B cell (primary cell): Measurements from ENCODE around the gene MTUS2. TPM values are rescaled to one million over a fixed set of nuclear protein-coding genes. Genes with fewer than 3 reads are reported as not detected.

Experiments used
- ATAC-seq: fragments of 200-7000 bp; cut with Tn5 transposase; one replicate; pipeline ENCODE4 v1.10.0; 2021; ENCODE audit warnings: low read depth, mild to moderate bottlenecking, moderate number of reproducible peaks, moderate library complexity
- CTCF ChIA-PET: fragments of 350-600 bp; sonication (Branson Sonifier 250); formaldehyde crosslinking; loops from one replicate; lab custom pipeline; 2021; ENCODE audit warnings: antibody characterized with exemption, inconsistent platforms; lab: Charles Lee
- POLR2A ChIA-PET: fragments of 350-600 bp; sonication (Branson Sonifier 250); formaldehyde crosslinking; loops from one replicate; lab custom pipeline; 2021; ENCODE audit warnings: antibody characterized with exemption; lab: Charles Lee
- DNase-seq: peaks from one replicate; pipeline ENCODE4 v3.0.0; 2013
- H2AFZ ChIP-seq: 2 replicates; pipeline ENCODE4 v1.6.1; 2012; ENCODE audit warnings: mild to moderate bottlenecking, low read depth, low read length; ENCODE audit not compliant: insufficient read depth, poor library complexity, severe bottlenecking
- H3K27ac ChIP-seq, 2 donors: 1 replicate in 1 of 2; 2 replicates in 1 of 2; pipeline ENCODE4 v1.5.1; 2012 to 2013; ENCODE audit warnings: low read length in 2 of 2, mild to moderate bottlenecking in 2 of 2, moderate library complexity in 1 of 2
- H3K27me3 ChIP-seq, 4 experiments: fragments of 200-600 bp in 1 of 4; sonication (generic) in 1 of 4; replicated peaks in 1 of 4; 1 replicate in 2 of 4; 2 replicates in 2 of 4; pipeline versions ENCODE4 v1.6.1 to v1.7.0; 2013 to 2016; ENCODE audit warnings: low read length in 3 of 4, mild to moderate bottlenecking in 2 of 4, mixed read lengths in 1 of 4, moderate library complexity in 1 of 4; ENCODE audit not compliant: insufficient read depth in 4 of 4, control insufficient read depth in 3 of 4; ENCODE audit errors: control extremely low read depth in 1 of 4
- H3K36me3 ChIP-seq, 2 experiments: replicated peaks in 1 of 2; 1 replicate in 1 of 2; 2 replicates in 1 of 2; pipeline versions ENCODE4 v1.6.1 to v1.7.1; 2013; ENCODE audit warnings: low read length in 1 of 2; ENCODE audit not compliant: insufficient read depth in 2 of 2, control insufficient read depth in 1 of 2; ENCODE audit errors: control extremely low read depth in 1 of 2, extremely low read depth in 1 of 2
- H3K4me1 ChIP-seq, 2 donors: fragments of 200-600 bp in 1 of 2; sonication (generic) in 1 of 2; 1 replicate in 1 of 2; 2 replicates in 1 of 2; pipeline versions ENCODE4 v1.5.1 to v1.6.1; 2013 to 2017; ENCODE audit warnings: low read length in 2 of 2; ENCODE audit not compliant: control insufficient read depth in 2 of 2, insufficient read depth in 2 of 2
- H3K4me2 ChIP-seq: replicated peaks from 2 replicates; pipeline ENCODE3; 2012; ENCODE audit warnings: mild to moderate bottlenecking, low read depth, low read length; ENCODE audit not compliant: poor library complexity, severe bottlenecking
- H3K4me3 ChIP-seq, 5 experiments: fragments of 200-600 bp in 1 of 5; sonication (generic) in 1 of 5; 1 replicate in 3 of 5; 2 replicates in 2 of 5; pipeline versions ENCODE4 v1.5.1 to v1.7.0; 2011 to 2016; ENCODE audit warnings: low read length in 4 of 5, mild to moderate bottlenecking in 4 of 5, low read depth in 2 of 5, control low read depth in 1 of 5, moderate library complexity in 1 of 5; ENCODE audit not compliant: insufficient read depth in 1 of 5; ENCODE audit errors: control extremely low read depth in 1 of 5, extremely low read depth in 1 of 5
- H3K79me2 ChIP-seq: fragments of 200-600 bp; sonication (generic); one replicate; pipeline ENCODE4 v1.6.0; 2016; ENCODE audit warnings: low read length; ENCODE audit not compliant: control insufficient read depth, insufficient read depth
- H3K9ac ChIP-seq: fragments of 200-600 bp; sonication (generic); 2 replicates; pipeline ENCODE4 v1.6.1; 2017; ENCODE audit warnings: mild to moderate bottlenecking, low read length, moderate library complexity
- H3K9me3 ChIP-seq, 3 donors: one replicate each; pipeline versions ENCODE4 v1.6.1 to v1.7.1; 2013; ENCODE audit warnings: low read length in 2 of 3; ENCODE audit not compliant: control insufficient read depth in 2 of 3, insufficient read depth in 1 of 3; ENCODE audit errors: control extremely low read depth in 1 of 3
- H4K20me1 ChIP-seq: 2 replicates; pipeline ENCODE4 v1.6.0; 2012; ENCODE audit warnings: mild to moderate bottlenecking, low read length; ENCODE audit not compliant: insufficient read depth, control insufficient read depth, poor library complexity, severe bottlenecking
- H3K27ac Mint-ChIP-seq: one replicate; pipeline ENCODE4 v1.8.0; 2021; ENCODE audit warnings: mixed read lengths
- H3K27me3 Mint-ChIP-seq: one replicate; pipeline ENCODE4 v1.8.0; 2021; ENCODE audit warnings: mixed read lengths
- H3K4me1 Mint-ChIP-seq: one replicate; pipeline ENCODE4 v1.8.0; 2021; ENCODE audit warnings: mixed read lengths
- H3K4me3 Mint-ChIP-seq: one replicate; pipeline ENCODE4 v1.8.0; 2021; ENCODE audit warnings: mixed read lengths
- H3K9me3 Mint-ChIP-seq: one replicate; pipeline ENCODE4 v1.8.0; 2022; ENCODE audit warnings: mixed read lengths; ENCODE audit not compliant: insufficient read depth
- CTCF ChIP-seq: fragments of 200-600 bp; IDR thresholded peaks from one replicate; pipeline ENCODE4 v1.8.0; 2022; ENCODE audit warnings: antibody characterized with exemption, mild to moderate bottlenecking
- EZH2 ChIP-seq: IDR thresholded peaks from 2 replicates; pipeline ENCODE4 v1.6.1; 2012; ENCODE audit warnings: borderline replicate concordance, low read depth, mild to moderate bottlenecking, moderate library complexity, low read length; ENCODE audit not compliant: insufficient read depth, poor library complexity, severe bottlenecking
- WGBS: methylation state at CpG from one replicate; pipeline ENCODE4 v1.1.5; 2013; ENCODE audit warnings: missing lambda C conversion rate; ENCODE audit not compliant: insufficient coverage; 5-methylcytosine and 5-hydroxymethylcytosine counted together
- intact Hi-C: fragments of 100-400 bp; cut with micrococcal nuclease; formaldehyde crosslinking; loops from one replicate; pipeline ENCODE4 v1.10.0; 2022
- polyA plus RNA-seq: library from polyadenylated mRNA; depleted of rRNA; stranded (reverse); fragments of >200 nt; gene quantifications from 2 replicates; pipeline ENCODE4 v1.2.3, GENCODE V29; 2012
- total RNA-seq, 2 donors: library from RNA; stranded (reverse); fragments of 120-200 nt in 1 of 2; gene quantifications; 1 replicate in 1 of 2; 2 replicates in 1 of 2; pipeline versions ENCODE4 v1.2.3 to v1.2.4, GENCODE V29; 2013 to 2022

MTUS2 gene
- total and polyA plus RNA-seq, 2 donors (not counting 1 experiment from before 2014, with no cell fraction given) = 0.12 TPM; not detected in 1

GRCh38 chr13:29304148-29304547, 484.0 kb downstream of the MTUS2 start:
- H3K4me3 Mint-ChIP-seq = no peak overlapping the region
- ChIA-PET POLR2A (no interaction called here), CTCF (no interaction called here)
- Histone ChIP-seq H3K36me3 (no peaks in the 10 kb centered on the region), H4K20me1 (no peaks in the 10 kb centered on the region), H3K4me2 (no peak overlapping the region), H2AFZ (no peak overlapping the region), H3K9ac (no peak overlapping the region), H3K27me3 (peaks cover 0 to 5% (median 0%) of the 10 kb centered on the region in 4 experiments), H3K4me3 (no peak overlapping the region), H3K79me2 (no peaks in the 10 kb centered on the region), H3K9me3 (peaks cover 2 to 18% (median 7%) of the 10 kb centered on the region in 3 donors), H3K27ac (no peak overlapping the region), H3K4me1 (no peaks in the 10 kb centered on the region)
- ATAC-seq = no peak
- TF ChIP-seq EZH2 (no peak), CTCF (no peak)
- intact Hi-C loops = no loop called here
- H3K4me1 Mint-ChIP-seq = no peaks in the 10 kb centered on the region
- H3K27me3 Mint-ChIP-seq = peaks cover 15% of the 10 kb centered on the region
- no peak for DNase-seq
- H3K27ac Mint-ChIP-seq = no peak overlapping the region
- H3K9me3 Mint-ChIP-seq = peaks cover 25% of the 10 kb centered on the region

- TF ChIP-seq CTCF = no peak
- TF ChIP-seq EZH2 = no peak
- H3K4me3 Mint-ChIP-seq = no peak overlapping the region
- Histone ChIP-seq H3K27me3 (no peaks in the 10 kb centered on the region), H3K9me3 (peaks cover 0 to 10% (median 0%) of the 10 kb centered on the region in 3 donors), H3K4me1 (no peaks in the 10 kb centered on the region), H3K4me3 (no peak overlapping the region), H3K36me3 (no peaks in the 10 kb centered on the region), H3K4me2 (no peak overlapping the region), H3K27ac (no peak overlapping the region), H2AFZ (no peak overlapping the region), H3K79me2 (no peaks in the 10 kb centered on the region), H4K20me1 (no peaks in the 10 kb centered on the region), H3K9ac (no peak overlapping the region)
- peaks cover 9% of the 10 kb centered on the region for H3K9me3 Mint-ChIP-seq
- intact Hi-C loops = no loop called here
- ChIA-PET POLR2A (no interaction called here), CTCF (no interaction called here)
- peaks cover 17% of the 10 kb centered on the region for H3K27me3 Mint-ChIP-seq
- no peak for DNase-seq
- no peak overlapping the region for H3K27ac Mint-ChIP-seq
- ATAC-seq = no peak
- 57% methylated on average over 1 of the region's 2 CpGs for WGBS
- no peaks in the 10 kb centered on the region for H3K4me1 Mint-ChIP-seq
Measured at GRCh38 chr13:29310806-29311205, 490.7 kb downstream of the MTUS2 start.
